ENCODE data around the gene COX8C. TPM values are rescaled to one million over a fixed set of nuclear protein-coding genes. Genes with fewer than 3 reads are reported as not detected.
A peak's percentile ranks its signal among the peaks of the same experiment; 100 is the strongest.

The COX8C gene
- total and polyA plus RNA-seq, 2 donors (not counting 1 experiment from before 2014, with no cell fraction given) = 0.33 TPM; not detected in 1

DNA sequence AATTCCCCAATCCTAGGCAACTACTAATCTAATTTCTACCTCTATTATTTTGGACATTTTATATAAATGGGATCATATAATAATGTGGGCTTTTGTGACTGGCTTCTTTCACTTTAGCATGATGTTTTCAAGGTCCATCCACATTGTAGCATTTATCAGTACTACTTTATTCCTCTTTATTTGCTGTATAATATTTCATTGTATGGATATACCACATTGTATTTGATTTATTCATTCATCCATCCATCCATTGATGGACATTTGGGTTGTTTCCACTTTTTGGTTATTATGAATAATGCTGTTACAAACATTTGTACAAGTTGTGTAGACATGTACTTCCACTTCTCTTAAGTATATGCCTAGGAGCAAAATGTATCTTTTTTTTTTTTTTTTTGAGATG, 31.4 kb upstream of the COX8C start:
- Histone ChIP-seq H4K20me1 (ENCODE audit: control insufficient read depth, extremely low read depth, insufficient read depth, low read length) (no peaks in the 10 kb centered on the region), H3K27ac (ENCODE audit: insufficient read depth, low read length) (no peak overlapping the region), H3K36me3 (ENCODE audit: control insufficient read depth, insufficient read depth, low read length) (no peaks in the 10 kb centered on the region), H3K4me3 (replicated peaks in 1 of 4; ENCODE audit: control extremely low read depth in 1 of 4, insufficient read depth in 1 of 4, low read depth in 3 of 4, low read length in 4 of 4) (no peak overlapping the region), H3K79me2 (ENCODE audit: control insufficient read depth, insufficient read depth, low read length) (peaks cover 67% of the 10 kb centered on the region), H3K9ac (ENCODE audit: insufficient read depth, low read length) (no peak overlapping the region), H3K4me1 (ENCODE audit: control insufficient read depth, extremely low read depth, insufficient read depth, low read length) (peaks cover 10% of the 10 kb centered on the region), H2AFZ (ENCODE audit: low read length) (no peak overlapping the region), H3K27me3 (ENCODE audit: control insufficient read depth, insufficient read depth, low read length) (no peaks in the 10 kb centered on the region), H3K9me3 (ENCODE audit: control insufficient read depth, insufficient read depth, low read depth, low read length) (no peaks in the 10 kb centered on the region), H3K4me2 (ENCODE audit: extremely low read depth, insufficient read depth, low read length) (no peak overlapping the region)
- TF ChIP-seq EZH2 (IDR thresholded peaks at IDR 0.05; ENCODE audit: low read length, missing control alignments) = no peak
- TF ChIP-seq, protein P1, sequence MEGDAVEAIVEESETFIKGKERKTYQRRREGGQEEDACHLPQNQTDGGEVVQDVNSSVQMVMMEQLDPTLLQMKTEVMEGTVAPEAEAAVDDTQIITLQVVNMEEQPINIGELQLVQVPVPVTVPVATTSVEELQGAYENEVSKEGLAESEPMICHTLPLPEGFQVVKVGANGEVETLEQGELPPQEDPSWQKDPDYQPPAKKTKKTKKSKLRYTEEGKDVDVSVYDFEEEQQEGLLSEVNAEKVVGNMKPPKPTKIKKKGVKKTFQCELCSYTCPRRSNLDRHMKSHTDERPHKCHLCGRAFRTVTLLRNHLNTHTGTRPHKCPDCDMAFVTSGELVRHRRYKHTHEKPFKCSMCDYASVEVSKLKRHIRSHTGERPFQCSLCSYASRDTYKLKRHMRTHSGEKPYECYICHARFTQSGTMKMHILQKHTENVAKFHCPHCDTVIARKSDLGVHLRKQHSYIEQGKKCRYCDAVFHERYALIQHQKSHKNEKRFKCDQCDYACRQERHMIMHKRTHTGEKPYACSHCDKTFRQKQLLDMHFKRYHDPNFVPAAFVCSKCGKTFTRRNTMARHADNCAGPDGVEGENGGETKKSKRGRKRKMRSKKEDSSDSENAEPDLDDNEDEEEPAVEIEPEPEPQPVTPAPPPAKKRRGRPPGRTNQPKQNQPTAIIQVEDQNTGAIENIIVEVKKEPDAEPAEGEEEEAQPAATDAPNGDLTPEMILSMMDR (conservative IDR thresholded peaks at IDR 0.05 in 1 of 2, IDR thresholded peaks at IDR 0.05 in 1 of 2; ENCODE audit: low read depth in 1 of 2, low read length in 2 of 2) = no peak
- no peak for DNase-seq (ENCODE audit: low read depth in 2 of 2)

DNA sequence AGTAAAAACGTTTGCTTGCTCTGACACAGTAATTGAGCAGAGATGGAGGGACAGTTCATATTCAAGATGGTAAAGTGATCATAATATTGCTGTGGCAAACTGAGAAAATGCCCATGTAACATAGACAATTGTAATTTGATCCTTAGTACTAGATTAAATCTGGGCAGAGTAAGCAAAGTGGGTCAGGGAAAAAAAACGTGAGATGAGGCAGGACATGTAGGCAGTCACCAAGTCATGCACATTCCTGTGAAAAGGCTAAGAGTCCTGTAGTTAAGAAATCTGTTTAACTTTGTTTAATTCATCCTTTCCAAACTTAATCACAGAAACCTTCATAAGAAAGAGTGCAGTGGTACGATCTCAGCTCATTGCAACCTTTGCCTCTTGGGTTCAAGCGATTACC, 30.3 kb upstream of the COX8C start:
- H3K9me3 ChIP-seq (ENCODE audit: control insufficient read depth, insufficient read depth, low read depth, low read length) = no peaks in the 10 kb centered on the region
- no peaks in the 10 kb centered on the region for H4K20me1 ChIP-seq (ENCODE audit: control insufficient read depth, extremely low read depth, insufficient read depth, low read length)
- no peak overlapping the region for H3K9ac ChIP-seq (ENCODE audit: insufficient read depth, low read length)
- H3K4me2 ChIP-seq (ENCODE audit: extremely low read depth, insufficient read depth, low read length) = no peak overlapping the region
- H3K4me3 ChIP-seq (replicated peaks in 1 of 4; ENCODE audit: control extremely low read depth in 1 of 4, insufficient read depth in 1 of 4, low read depth in 3 of 4, low read length in 4 of 4) = no peak overlapping the region
- DNase-seq (ENCODE audit: low read depth in 2 of 2) = no peak
- H2AFZ ChIP-seq (ENCODE audit: low read length) = no peak overlapping the region
- H3K36me3 ChIP-seq (ENCODE audit: control insufficient read depth, insufficient read depth, low read length) = no peaks in the 10 kb centered on the region
- peaks cover 69% of the 10 kb centered on the region for H3K79me2 ChIP-seq (ENCODE audit: control insufficient read depth, insufficient read depth, low read length)
- no peaks in the 10 kb centered on the region for H3K27me3 ChIP-seq (ENCODE audit: control insufficient read depth, insufficient read depth, low read length)
- peaks cover 10% of the 10 kb centered on the region for H3K4me1 ChIP-seq (ENCODE audit: control insufficient read depth, extremely low read depth, insufficient read depth, low read length)
- TF ChIP-seq, protein P1 (conservative IDR thresholded peaks at IDR 0.05 in 1 of 2, IDR thresholded peaks at IDR 0.05 in 1 of 2; ENCODE audit: low read depth in 1 of 2, low read length in 2 of 2) = no peak
- no peak for TF ChIP-seq EZH2 (IDR thresholded peaks at IDR 0.05; ENCODE audit: low read length, missing control alignments)
- no peak overlapping the region for H3K27ac ChIP-seq (ENCODE audit: insufficient read depth, low read length)

DNA sequence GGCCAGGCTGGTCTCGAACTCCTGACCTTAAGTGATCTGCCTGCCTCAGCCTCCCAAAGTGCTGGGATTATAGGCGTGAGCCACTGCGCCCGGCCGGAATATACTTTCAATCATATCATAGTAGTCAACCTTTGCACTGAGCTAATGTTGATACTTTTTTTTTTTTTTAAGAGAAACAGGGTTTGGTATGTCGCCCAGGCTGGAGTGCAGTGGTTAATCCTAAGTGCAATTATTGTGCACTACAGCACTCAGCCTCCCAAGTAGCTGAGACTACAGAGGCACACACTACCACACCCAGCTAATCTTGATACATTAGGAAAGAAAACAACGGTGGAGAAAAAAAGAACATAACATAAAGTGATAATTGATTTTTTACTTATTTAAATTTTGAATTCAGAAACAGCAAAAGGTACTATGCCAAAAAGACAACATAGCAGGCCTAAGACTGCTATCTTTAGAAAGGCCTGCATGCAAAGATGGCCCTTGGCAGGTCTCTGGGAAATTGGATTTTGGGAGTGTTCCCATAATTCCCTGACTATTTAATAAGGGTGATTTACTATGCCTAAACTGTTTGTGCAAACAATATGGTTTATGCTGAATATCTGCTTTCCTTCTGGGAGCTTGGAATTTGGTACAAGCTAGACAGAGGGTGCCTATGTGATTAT, 29.6 kb upstream of the COX8C start:
- Histone ChIP-seq H3K36me3 (ENCODE audit: control insufficient read depth, insufficient read depth, low read length) (no peaks in the 10 kb centered on the region), H3K9ac (ENCODE audit: insufficient read depth, low read length) (no peak overlapping the region), H4K20me1 (ENCODE audit: control insufficient read depth, extremely low read depth, insufficient read depth, low read length) (no peaks in the 10 kb centered on the region), H3K4me1 (ENCODE audit: control insufficient read depth, extremely low read depth, insufficient read depth, low read length) (peaks cover 10% of the 10 kb centered on the region), H2AFZ (ENCODE audit: low read length) (no peak overlapping the region), H3K9me3 (ENCODE audit: control insufficient read depth, insufficient read depth, low read depth, low read length) (no peaks in the 10 kb centered on the region), H3K27me3 (ENCODE audit: control insufficient read depth, insufficient read depth, low read length) (no peaks in the 10 kb centered on the region), H3K4me2 (ENCODE audit: extremely low read depth, insufficient read depth, low read length) (no peak overlapping the region), H3K79me2 (ENCODE audit: control insufficient read depth, insufficient read depth, low read length) (peaks cover 67% of the 10 kb centered on the region), H3K4me3 (replicated peaks in 1 of 4; ENCODE audit: control extremely low read depth in 1 of 4, insufficient read depth in 1 of 4, low read depth in 3 of 4, low read length in 4 of 4) (no peak overlapping the region), H3K27ac (ENCODE audit: insufficient read depth, low read length) (peak overlapping the region; percentile 11)
- DNase-seq (ENCODE audit: low read depth in 2 of 2) = no peak
- TF ChIP-seq, protein P1 (conservative IDR thresholded peaks at IDR 0.05 in 1 of 2, IDR thresholded peaks at IDR 0.05 in 1 of 2; ENCODE audit: low read depth in 1 of 2, low read length in 2 of 2) = no peak
- no peak for TF ChIP-seq EZH2 (IDR thresholded peaks at IDR 0.05; ENCODE audit: low read length, missing control alignments)

Measured in fibroblast of lung (primary cell).